ENCODE results near the gene TRNAU1AP. TPM values are rescaled to one million over a fixed set of nuclear protein-coding genes. Genes with fewer than 3 reads are reported as not detected.
"Not testable (repeated sequence)": the region's sequence is repeated elsewhere in the genome, so short reads cannot be mapped to it uniquely, and the experiment has no call there.

The TRNAU1AP gene
- 20.6 and 28.2 TPM in 2 replicates for total RNA-seq

GRCh38 chr1:28552758-28553663 is at the start of gene TRNAU1AP:
TSS of gene TRNAU1AP (plus strand) at chr1:28553085. CDS start at chr1:28553111, 26 bp downstream.
- peak; percentile 98 for DNase-seq

- DNase-seq, result no peak
Observed at GRCh38 chr1:28503117-28503516, 49.8 kb upstream of the TRNAU1AP start.

GRCh38 chr1:28505406-28506187 is 47.3 kb upstream of the TRNAU1AP start, which contains the start of gene RCC1:
TSS of gene RCC1 (plus strand) at chr1:28506043. CDS start at chr1:28529867, 23,824 bp downstream.
- peak; percentile 99 for DNase-seq

- DNase-seq, result no peak
Observed at GRCh38 chr1:28506907-28507246, 46.0 kb upstream of the TRNAU1AP start.

GRCh38 chr1:28507247-28507645 is 45.6 kb upstream of the TRNAU1AP start:
- DNase-seq, result peak; percentile 28

GRCh38 chr1:28507646-28508434 is 45.0 kb upstream of the TRNAU1AP start:
- DNase-seq, result no peak

- DNase-seq, result no peak
Observed at GRCh38 chr1:28508435-28508754, 44.5 kb upstream of the TRNAU1AP start.

- peak; percentile 40 for DNase-seq
Observed at GRCh38 chr1:28509705-28510272, 43.1 kb upstream of the TRNAU1AP start.

GRCh38 chr1:28510273-28510969 is 42.5 kb upstream of the TRNAU1AP start:
- DNase-seq, result peak; percentile 61

- DNase-seq, result peak; percentile 5
Observed at GRCh38 chr1:28510970-28511440, 41.9 kb upstream of the TRNAU1AP start.

GRCh38 chr1:28512058-28512611 is 40.8 kb upstream of the TRNAU1AP start:
- DNase-seq, result peak; percentile 10

GRCh38 chr1:28514445-28514933 is 38.4 kb upstream of the TRNAU1AP start:
- DNase-seq, result peak; percentile 7

- DNase-seq, result peak; percentile 16
Observed at GRCh38 chr1:28516518-28516956, 36.3 kb upstream of the TRNAU1AP start.

- DNase-seq, result peak; percentile 47
Observed at GRCh38 chr1:28517649-28517999, 35.3 kb upstream of the TRNAU1AP start.

- DNase-seq, result peak; percentile 92
Observed at GRCh38 chr1:28518000-28518744, 34.7 kb upstream of the TRNAU1AP start.

- peak; percentile 31 for DNase-seq
Observed at GRCh38 chr1:28518745-28519341, 34.0 kb upstream of the TRNAU1AP start.

- DNase-seq, result no peak
Observed at GRCh38 chr1:28519946-28520725, 32.7 kb upstream of the TRNAU1AP start.

- not testable (repeated sequence) for DNase-seq
Observed at GRCh38 chr1:28520796-28521195, 32.1 kb upstream of the TRNAU1AP start.

Data from dermis blood vessel endothelial cell (primary cell).